Kidney capillary endothelial cell (primary cell): Measurements from ENCODE around the gene PCCB.
"Not testable (repeated sequence)": the region's sequence is repeated elsewhere in the genome, so short reads cannot be mapped to it uniquely, and the experiment has no call there.

ENCODE experiments used
- DNase-seq: peaks from one replicate; pipeline ENCODE4 v3.0.0-alpha.2; 2018; ENCODE audit warnings: low spot score

The PCCB gene

GRCh38 chr3:136250059-136250902, at the start of gene PCCB:
Gene PCCB, plus strand, starts transcription at chr3:136250340. Its CDS starts 36 bp downstream, at chr3:136250376.
- DNase-seq: peak; percentile 85

- DNase-seq: no peak
Observed at GRCh38 chr3:136207489-136208115, 42.5 kb upstream of the PCCB start.

GRCh38 chr3:136209921-136210320, 40.2 kb upstream of the PCCB start:
- no peak for DNase-seq

- no peak for DNase-seq
Observed at GRCh38 chr3:136211547-136211946, 38.6 kb upstream of the PCCB start.

GRCh38 chr3:136222746-136223145, 27.4 kb upstream of the PCCB start:
- not testable (repeated sequence) for DNase-seq

GRCh38 chr3:136232413-136232812, 17.7 kb upstream of the PCCB start:
- no peak for DNase-seq

- DNase-seq: no peak
Observed at GRCh38 chr3:136235545-136235944, 14.6 kb upstream of the PCCB start.

- DNase-seq: no peak
Observed at GRCh38 chr3:136236109-136236508, 14.0 kb upstream of the PCCB start.

- no peak for DNase-seq
Observed at GRCh38 chr3:136237103-136237502, 13.0 kb upstream of the PCCB start.

GRCh38 chr3:136237961-136238649, 12.0 kb upstream of the PCCB start:
- DNase-seq: no peak

- no peak for DNase-seq
Observed at GRCh38 chr3:136239094-136239493, 11.0 kb upstream of the PCCB start.

- no peak for DNase-seq
Observed at GRCh38 chr3:136245691-136246090, 4.4 kb upstream of the PCCB start.

GRCh38 chr3:136247436-136247835, 2.7 kb upstream of the PCCB start:
- no peak for DNase-seq

GRCh38 chr3:136247855-136248590, 2.1 kb upstream of the PCCB start:
- DNase-seq: no peak

GRCh38 chr3:136249091-136249490, 1.0 kb upstream of the PCCB start:
- DNase-seq: no peak

GRCh38 chr3:136249593-136249992, 547 bp upstream of the PCCB start:
- DNase-seq: no peak

GRCh38 chr3:136250903-136251460, 842 bp downstream of the PCCB start:
- peak; percentile 26 for DNase-seq

- no peak for DNase-seq
Observed at GRCh38 chr3:136251511-136251910, 1.4 kb downstream of the PCCB start.

GRCh38 chr3:136255672-136256406, 5.7 kb downstream of the PCCB start:
- no peak for DNase-seq

- DNase-seq: no peak
Observed at GRCh38 chr3:136258199-136258598, 8.1 kb downstream of the PCCB start.

- DNase-seq: no peak
Observed at GRCh38 chr3:136261826-136262225, 11.7 kb downstream of the PCCB start.
